Thyroid gland (tissue), 4 donors: Measurements from ENCODE around the gene TIMM44. TPM values are rescaled to one million over a fixed set of nuclear protein-coding genes. Genes with fewer than 3 reads are reported as not detected.

Experiments used
- DNase-seq, 2 donors: peaks; one replicate each; pipeline ENCODE4 v3.0.0-alpha.2; 2019
- H3K27ac ChIP-seq, 3 donors: fragments of 200-600 bp; sonication (generic); 1 replicate in 2 of 3; 2 replicates in 1 of 3; pipeline ENCODE4 v1.5.1; 2016 to 2019; ENCODE audit warnings: mild to moderate bottlenecking in 1 of 3, moderate library complexity in 1 of 3
- H3K27me3 ChIP-seq: fragments of 200-600 bp; sonication (generic); one replicate; pipeline ENCODE4 v1.5.1; 2019
- H3K36me3 ChIP-seq, 2 donors: fragments of 200-600 bp; sonication (generic); one replicate each; pipeline ENCODE4 v1.5.1; 2016 to 2019
- H3K4me1 ChIP-seq, 2 donors: fragments of 200-600 bp; sonication (generic); one replicate each; pipeline ENCODE4 v1.5.1; 2017 to 2019
- H3K4me3 ChIP-seq, 3 donors: fragments of 200-600 bp; sonication (generic); replicated peaks in 1 of 3; 1 replicate in 2 of 3; 2 replicates in 1 of 3; pipeline ENCODE4 v1.5.1; 2016; ENCODE audit warnings: mild to moderate bottlenecking in 1 of 3
- H3K9me3 ChIP-seq: fragments of 200-600 bp; sonication (generic); one replicate; pipeline ENCODE4 v1.5.1; 2017
- CTCF ChIP-seq, 6 experiments: fragments of 200-600 bp in 3 of 6; fragments of 450-650 bp in 3 of 6; sonication (generic) in 3 of 6; IDR thresholded peaks; one replicate each; pipeline ENCODE4 v1.5.1; 2016 to 2019; ENCODE audit warnings: antibody characterized with exemption in 6 of 6, mild to moderate bottlenecking in 2 of 6, inconsistent platforms in 1 of 6, moderate library complexity in 1 of 6
- POLR2A ChIP-seq, 2 donors: fragments of 450-650 bp; IDR thresholded peaks; one replicate each; pipeline ENCODE4 v1.6.1; 2017; ENCODE audit warnings: antibody characterized with exemption in 2 of 2, mild to moderate bottlenecking in 2 of 2, moderate library complexity in 1 of 2
- WGBS, 2 donors: methylation state at CpG; one replicate each; pipeline ENCODE4 v1.1.5; 2017; 5-methylcytosine and 5-hydroxymethylcytosine counted together
- intact Hi-C: fragments of 100-400 bp; cut with DNase I; formaldehyde crosslinking; loops from one replicate; pipeline ENCODE4 v1.15.1; 2023
- total RNA-seq, 4 donors: library from RNA; depleted of rRNA; stranded (reverse); fragments of >200 nt; gene quantifications; one replicate each; pipeline ENCODE4 v1.2.3, GENCODE V29; 2016

TIMM44 gene
- total RNA-seq, 4 donors from 2014 or later: 47.4 to 85.6 (median 56.6) TPM

GRCh38 chr19:7953060-7953459 is 9.6 kb upstream of the TIMM44 start:
- Histone ChIP-seq H3K27me3 (no peaks in the 10 kb centered on the region), H3K36me3 (no peaks in the 10 kb centered on the region), H3K4me1 (no peaks in the 10 kb centered on the region), H3K27ac (no peak overlapping the region), H3K4me3 (no peak overlapping the region), H3K9me3 (no peaks in the 10 kb centered on the region)
- intact Hi-C loops: no loop called here
- TF ChIP-seq POLR2A (IDR thresholded peaks at IDR 0.05): no peak
- TF ChIP-seq CTCF (IDR thresholded peaks at IDR 0.05): no peak
- DNase-seq: peak; percentile 31 to 39
- 24 to 31% methylated on average over 3 of the region's 3 CpGs for WGBS, 2 donors

- no peak overlapping the region for H3K27ac ChIP-seq
- DNase-seq: no peak
- WGBS, 2 donors: 92 to 95% methylated on average over 4 of the region's 4 CpGs
- no peaks in the 10 kb centered on the region for H3K27me3 ChIP-seq
- H3K4me1 ChIP-seq: no peaks in the 10 kb centered on the region
- no peak for TF ChIP-seq POLR2A (IDR thresholded peaks at IDR 0.05)
- TF ChIP-seq CTCF (IDR thresholded peaks at IDR 0.05): no peak
- intact Hi-C loops: loop anchor here (5.0 kb wide), 2 partner anchors 54 to 304 kb away; no protein-coding TSS in a partner anchor
- H3K4me3 ChIP-seq: no peak overlapping the region
- no peaks in the 10 kb centered on the region for H3K36me3 ChIP-seq
- H3K9me3 ChIP-seq: no peaks in the 10 kb centered on the region
Measured at GRCh38 chr19:7947939-7948338, 4.5 kb upstream of the TIMM44 start.

- Histone ChIP-seq H3K27me3 (no peaks in the 10 kb centered on the region), H3K4me3 (peak overlapping the region in 1 of 3 donors; percentile 30), H3K9me3 (no peaks in the 10 kb centered on the region), H3K27ac (peak overlapping the region in 2 of 3 donors; percentile 34 to 58), H3K4me1 (peaks cover 17 to 32% of the 10 kb centered on the region in 2 donors), H3K36me3 (peaks cover 9 to 11% of the 10 kb centered on the region in 2 donors)
- peak; percentile 85 to 88 for DNase-seq
- intact Hi-C loops: no loop called here
- 28 to 30% methylated on average over 18 of the region's 18 CpGs for WGBS, 2 donors
- peak; percentile 70 to 92 (median 78) for TF ChIP-seq CTCF (IDR thresholded peaks at IDR 0.05)
- TF ChIP-seq POLR2A (IDR thresholded peaks at IDR 0.05): no peak
Measured at GRCh38 chr19:7944177-7944761, 803 bp upstream of the TIMM44 start.

- Histone ChIP-seq H3K36me3 (peaks cover 9 to 11% of the 10 kb centered on the region in 2 donors), H3K4me1 (peaks cover 25 to 41% of the 10 kb centered on the region in 2 donors), H3K27me3 (no peaks in the 10 kb centered on the region), H3K27ac (peak overlapping the region; percentile 92), H3K9me3 (no peaks in the 10 kb centered on the region), H3K4me3 (peak overlapping the region; percentile 78 to 91 (median 90))
- intact Hi-C loops: no loop called here
- TF ChIP-seq CTCF (IDR thresholded peaks at IDR 0.05) (no peak), POLR2A (IDR thresholded peaks at IDR 0.05) (no peak)
- no peak for DNase-seq
- 5 to 6% methylated on average over 31 to 33 of the region's 33 CpGs for WGBS, 2 donors
Measured at GRCh38 chr19:7942981-7943443, 454 bp downstream of the TIMM44 start.

- H3K4me3 ChIP-seq: no peak overlapping the region
- H3K9me3 ChIP-seq: no peaks in the 10 kb centered on the region
- no peak for DNase-seq
- intact Hi-C loops: no loop called here
- no peaks in the 10 kb centered on the region for H3K27me3 ChIP-seq
- TF ChIP-seq POLR2A (IDR thresholded peaks at IDR 0.05) (no peak), CTCF (IDR thresholded peaks at IDR 0.05) (no peak)
- H3K36me3 ChIP-seq: peaks cover 14 to 21% of the 10 kb centered on the region in 2 donors
- WGBS, 2 donors: 93 to 95% methylated on average over 19 of the region's 19 CpGs
- H3K4me1 ChIP-seq: peaks cover 25 to 41% of the 10 kb centered on the region in 2 donors
- peak overlapping the region in 1 of 3 donors; percentile 92 for H3K27ac ChIP-seq
Measured at GRCh38 chr19:7941895-7942596, 1.4 kb downstream of the TIMM44 start.
